Liver (tissue), 3 donors: Measurements from ENCODE around the gene DEDD2.

ENCODE experiments used
- ATF3 ChIP-seq: IDR thresholded peaks from 2 replicates; pipeline ENCODE4 v1.6.1; 2016; ENCODE audit warnings: antibody characterized with exemption
- CTCF ChIP-seq: fragments of 150-350 bp; IDR thresholded peaks from 2 replicates; pipeline ENCODE4 v1.5.1; 2017; ENCODE audit warnings: improper control_type of control experiment, low read depth, low read length; ENCODE audit not compliant: missing input control
- EGR1 ChIP-seq, 2 donors: IDR thresholded peaks; 2 replicates each; pipeline ENCODE4 v1.6.1; 2016 to 2018; ENCODE audit warnings: antibody characterized with exemption in 2 of 2, low read depth in 2 of 2
- FOXA1 ChIP-seq: IDR thresholded peaks from 2 replicates; pipeline ENCODE4 v1.6.1; 2016; ENCODE audit warnings: antibody characterized with exemption
- FOXA2 ChIP-seq: IDR thresholded peaks from 2 replicates; pipeline ENCODE4 v1.6.1; 2016; ENCODE audit warnings: antibody characterized with exemption
- GABPA ChIP-seq, 2 donors: IDR thresholded peaks in 1 of 2; conservative IDR thresholded peaks in 1 of 2; 2 replicates each; pipeline ENCODE4 v1.6.1; 2016; ENCODE audit warnings: antibody characterized with exemption in 2 of 2, mild to moderate bottlenecking in 1 of 2, moderate library complexity in 1 of 2
- HNF4A ChIP-seq, 2 donors: conservative IDR thresholded peaks; 2 replicates each; pipeline ENCODE4 v1.6.1; 2016; ENCODE audit warnings: antibody characterized with exemption in 2 of 2, mild to moderate bottlenecking in 2 of 2
- JUND ChIP-seq, 2 donors: IDR thresholded peaks; 2 replicates each; pipeline ENCODE4 v1.6.1; 2016; ENCODE audit warnings: antibody characterized with exemption in 2 of 2
- RAD21 ChIP-seq, 2 donors: IDR thresholded peaks; 2 replicates each; pipeline ENCODE4 v1.6.1; 2016; ENCODE audit warnings: antibody characterized with exemption in 2 of 2, mild to moderate bottlenecking in 2 of 2
- REST ChIP-seq: IDR thresholded peaks from 2 replicates; pipeline ENCODE4 v1.6.1; 2016; ENCODE audit warnings: antibody characterized with exemption, mild to moderate bottlenecking
- TAF1 ChIP-seq: conservative IDR thresholded peaks from 2 replicates; pipeline ENCODE4 v1.6.1; 2016; ENCODE audit warnings: antibody characterized with exemption, mild to moderate bottlenecking
- YY1 ChIP-seq: IDR thresholded peaks from 2 replicates; pipeline ENCODE4 v1.6.1; 2016; ENCODE audit warnings: antibody characterized with exemption, mild to moderate bottlenecking
- ZBTB33 ChIP-seq: IDR thresholded peaks from 2 replicates; pipeline ENCODE4 v1.6.1; 2016; ENCODE audit warnings: antibody characterized with exemption
- TF ChIP-seq, protein P1 (sequence below): IDR thresholded peaks from 2 replicates; pipeline ENCODE4 v1.6.1; 2016; ENCODE audit warnings: antibody characterized with exemption
- donor health status: healthy.
- donor health status: healthy.

- TF ChIP-seq, protein P1, sequence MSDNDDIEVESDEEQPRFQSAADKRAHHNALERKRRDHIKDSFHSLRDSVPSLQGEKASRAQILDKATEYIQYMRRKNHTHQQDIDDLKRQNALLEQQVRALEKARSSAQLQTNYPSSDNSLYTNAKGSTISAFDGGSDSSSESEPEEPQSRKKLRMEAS = no peak
- TF ChIP-seq CTCF = no peak
- no peak for TF ChIP-seq EGR1 (IDR thresholded peaks at IDR 0.05; ENCODE audit: low read depth in 2 of 2)
- TF ChIP-seq TAF1 = no peak
- TF ChIP-seq GABPA (IDR thresholded peaks at IDR 0.05 in 1 of 2, conservative IDR thresholded peaks at IDR 0.05 in 1 of 2) = no peak
- TF ChIP-seq JUND (IDR thresholded peaks at IDR 0.05) = no peak
- no peak for TF ChIP-seq RAD21 (IDR thresholded peaks at IDR 0.05)
- no peak for TF ChIP-seq REST
- TF ChIP-seq HNF4A (conservative IDR thresholded peaks at IDR 0.05) = no peak
- no peak for TF ChIP-seq ATF3
- no peak for TF ChIP-seq ZBTB33
- no peak for TF ChIP-seq YY1
- TF ChIP-seq FOXA1 = no peak
- no peak for TF ChIP-seq FOXA2
Observed at GRCh38 chr19:42235181-42235580, 17.7 kb upstream of the DEDD2 start.
